Body of pancreas (tissue), 4 donors: Measurements from ENCODE around the gene POMC. TPM values are rescaled to one million over a fixed set of nuclear protein-coding genes. Genes with fewer than 3 reads are reported as not detected.

Experiments used
- ATAC-seq: fragments of 150-250 bp; one replicate; pipeline ENCODE4 v1.9.1; 2016
- DNase-seq, 4 donors: peaks; one replicate each; pipeline ENCODE4 v3.0.0-alpha.2; 2019
- H3K27ac ChIP-seq, 4 donors: fragments of 200-600 bp; sonication (generic); 1 replicate in 3 of 4; 2 replicates in 1 of 4; pipeline versions ENCODE4 v1.5.1 to v1.6.1; 2016 to 2019; ENCODE audit warnings: mild to moderate bottlenecking in 1 of 4, mixed read lengths in 1 of 4, moderate library complexity in 1 of 4
- H3K27me3 ChIP-seq, 2 donors: fragments of 200-600 bp; sonication (generic); one replicate each; pipeline ENCODE4 v1.6.0; 2016; ENCODE audit warnings: mild to moderate bottlenecking in 1 of 2
- H3K36me3 ChIP-seq, 2 donors: fragments of 200-600 bp; sonication (generic); replicated peaks in 1 of 2; 2 replicates each; pipeline ENCODE4 v1.5.1; 2016; ENCODE audit warnings: low read depth in 2 of 2; ENCODE audit not compliant: insufficient read depth in 1 of 2
- H3K4me1 ChIP-seq: fragments of 200-600 bp; sonication (generic); one replicate; pipeline ENCODE4 v1.6.0; 2016
- H3K4me3 ChIP-seq, 2 donors: fragments of 200-600 bp; sonication (generic); 1 replicate in 1 of 2; 2 replicates in 1 of 2; pipeline ENCODE4 v1.5.1; 2016 to 2019
- H3K9me3 ChIP-seq, 3 donors: fragments of 200-600 bp; sonication (generic); 1 replicate in 2 of 3; 2 replicates in 1 of 3; pipeline ENCODE4 v1.5.1; 2016
- POLR2A ChIP-seq, 3 donors: fragments of 450-650 bp; IDR thresholded peaks; one replicate each; pipeline ENCODE4 v1.6.1; 2016; ENCODE audit warnings: antibody characterized with exemption in 3 of 3, mild to moderate bottlenecking in 2 of 3
- WGBS, 2 donors: methylation state at CpG; one replicate each; pipeline ENCODE4 v1.1.5; 2017; 5-methylcytosine and 5-hydroxymethylcytosine counted together
- intact Hi-C: fragments of 100-400 bp; cut with DNase I; formaldehyde crosslinking; loops from one replicate; pipeline ENCODE4 v1.15.1; 2023
- total RNA-seq, 2 donors: library from RNA; depleted of rRNA; stranded (reverse); fragments of >200 nt; gene quantifications; one replicate each; pipeline ENCODE4 v1.1.0, GENCODE V29; 2016
- TF ChIP-seq, protein P1 (sequence below), 7 experiments: fragments of 450-650 bp in 4 of 7; fragments of 200-600 bp in 3 of 7; sonication (generic) in 3 of 7; IDR thresholded peaks; one replicate each; pipeline ENCODE4 v1.5.1; 2016 to 2019; ENCODE audit warnings: antibody characterized with exemption in 7 of 7

Gene POMC
- total RNA-seq, 2 donors from 2014 or later = 2.9 to 92.0 TPM

DNA sequence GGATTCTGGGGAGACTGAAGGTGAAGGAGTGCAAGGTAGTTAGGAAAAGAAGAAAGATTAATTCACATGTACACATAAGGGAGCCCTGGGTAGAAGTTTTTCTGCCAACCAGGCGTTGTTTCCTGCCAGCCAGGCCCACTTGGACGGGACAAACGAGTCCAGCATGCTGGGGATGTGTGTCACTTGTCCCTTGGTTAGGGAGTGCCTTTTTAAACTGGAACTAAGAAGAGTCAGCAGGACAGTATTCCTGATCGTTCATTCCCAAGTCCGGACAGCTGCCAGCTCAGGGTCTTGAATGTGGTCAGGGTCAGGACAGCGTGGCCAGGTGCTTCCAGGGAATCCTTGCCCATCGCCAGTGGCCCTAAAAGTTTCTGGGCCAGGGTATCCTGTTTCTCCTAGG is 43.2 kb downstream of the POMC start:
- TF ChIP-seq POLR2A (IDR thresholded peaks at IDR 0.05) = no peak
- TF ChIP-seq, protein P1, sequence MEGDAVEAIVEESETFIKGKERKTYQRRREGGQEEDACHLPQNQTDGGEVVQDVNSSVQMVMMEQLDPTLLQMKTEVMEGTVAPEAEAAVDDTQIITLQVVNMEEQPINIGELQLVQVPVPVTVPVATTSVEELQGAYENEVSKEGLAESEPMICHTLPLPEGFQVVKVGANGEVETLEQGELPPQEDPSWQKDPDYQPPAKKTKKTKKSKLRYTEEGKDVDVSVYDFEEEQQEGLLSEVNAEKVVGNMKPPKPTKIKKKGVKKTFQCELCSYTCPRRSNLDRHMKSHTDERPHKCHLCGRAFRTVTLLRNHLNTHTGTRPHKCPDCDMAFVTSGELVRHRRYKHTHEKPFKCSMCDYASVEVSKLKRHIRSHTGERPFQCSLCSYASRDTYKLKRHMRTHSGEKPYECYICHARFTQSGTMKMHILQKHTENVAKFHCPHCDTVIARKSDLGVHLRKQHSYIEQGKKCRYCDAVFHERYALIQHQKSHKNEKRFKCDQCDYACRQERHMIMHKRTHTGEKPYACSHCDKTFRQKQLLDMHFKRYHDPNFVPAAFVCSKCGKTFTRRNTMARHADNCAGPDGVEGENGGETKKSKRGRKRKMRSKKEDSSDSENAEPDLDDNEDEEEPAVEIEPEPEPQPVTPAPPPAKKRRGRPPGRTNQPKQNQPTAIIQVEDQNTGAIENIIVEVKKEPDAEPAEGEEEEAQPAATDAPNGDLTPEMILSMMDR (IDR thresholded peaks at IDR 0.05) = no peak
- no peaks in the 10 kb centered on the region for H3K36me3 ChIP-seq
- intact Hi-C loops = no loop called here
- no peaks in the 10 kb centered on the region for H3K27me3 ChIP-seq
- DNase-seq (no peak), ATAC-seq (no peak)
- H3K9me3 ChIP-seq = no peaks in the 10 kb centered on the region
- H3K4me3 ChIP-seq = no peak overlapping the region
- H3K4me1 ChIP-seq = no peaks in the 10 kb centered on the region
- 72 to 85% methylated on average over 7 of the region's 7 CpGs for WGBS, 2 donors
- H3K27ac ChIP-seq = no peak overlapping the region

DNA sequence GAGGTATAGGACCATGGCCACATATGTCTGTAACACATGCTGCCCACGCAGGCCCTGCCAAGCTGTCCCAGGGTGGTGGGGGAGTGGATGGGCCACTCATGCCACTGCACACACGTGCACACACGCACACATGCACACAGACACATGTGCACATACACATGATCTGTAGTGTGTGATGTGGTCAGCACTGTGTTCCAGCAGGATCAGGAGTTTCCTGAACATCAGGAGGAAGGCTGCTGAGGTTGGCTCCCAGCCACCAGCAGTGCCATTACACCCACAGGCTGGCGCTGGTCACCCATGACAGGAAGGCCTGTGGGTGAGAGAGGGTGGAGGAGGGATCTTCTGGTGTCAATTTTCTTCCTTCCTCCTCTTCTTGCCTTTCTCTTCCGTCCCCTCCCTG is 44.7 kb downstream of the POMC start:
- no peak for ATAC-seq
- H3K27me3 ChIP-seq = no peaks in the 10 kb centered on the region
- intact Hi-C loops = no loop called here
- no peak overlapping the region for H3K4me3 ChIP-seq
- no peaks in the 10 kb centered on the region for H3K9me3 ChIP-seq
- no peak overlapping the region for H3K27ac ChIP-seq
- no peak for TF ChIP-seq POLR2A (IDR thresholded peaks at IDR 0.05)
- TF ChIP-seq, protein P1 (IDR thresholded peaks at IDR 0.05) = no peak
- WGBS, 2 donors = 63 to 86% methylated on average over 2 to 5 of the region's 5 CpGs
- DNase-seq = no peak
- no peaks in the 10 kb centered on the region for H3K36me3 ChIP-seq
- no peaks in the 10 kb centered on the region for H3K4me1 ChIP-seq

DNA sequence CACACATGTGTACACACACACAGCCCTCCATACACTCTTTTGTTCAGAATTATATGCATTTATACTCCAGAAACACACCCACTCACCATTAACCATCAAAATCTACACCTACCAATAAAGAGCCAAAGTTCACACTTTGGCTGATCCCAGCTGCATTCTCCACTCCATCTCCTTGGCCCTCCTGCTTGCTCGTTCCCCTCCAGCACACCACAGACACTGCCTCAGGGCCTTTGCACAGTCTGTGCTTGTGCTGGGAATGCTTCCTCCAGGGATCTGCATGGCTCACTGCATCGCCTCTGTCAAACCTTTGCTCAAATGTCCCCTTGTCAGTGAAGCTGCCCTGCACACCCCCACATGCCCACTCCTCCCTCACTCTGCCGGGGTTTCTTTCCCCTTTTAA is 46.0 kb downstream of the POMC start:
- intact Hi-C loops = no loop called here
- Histone ChIP-seq H3K4me1 (no peaks in the 10 kb centered on the region), H3K27ac (no peak overlapping the region), H3K27me3 (no peaks in the 10 kb centered on the region), H3K36me3 (no peaks in the 10 kb centered on the region), H3K9me3 (no peaks in the 10 kb centered on the region), H3K4me3 (no peak overlapping the region)
- TF ChIP-seq, protein P1 (IDR thresholded peaks at IDR 0.05) = no peak
- no peak for TF ChIP-seq POLR2A (IDR thresholded peaks at IDR 0.05)
- ATAC-seq (no peak), DNase-seq (no peak)
- 90 to 92% methylated on average over 3 of the region's 3 CpGs for WGBS, 2 donors

DNA sequence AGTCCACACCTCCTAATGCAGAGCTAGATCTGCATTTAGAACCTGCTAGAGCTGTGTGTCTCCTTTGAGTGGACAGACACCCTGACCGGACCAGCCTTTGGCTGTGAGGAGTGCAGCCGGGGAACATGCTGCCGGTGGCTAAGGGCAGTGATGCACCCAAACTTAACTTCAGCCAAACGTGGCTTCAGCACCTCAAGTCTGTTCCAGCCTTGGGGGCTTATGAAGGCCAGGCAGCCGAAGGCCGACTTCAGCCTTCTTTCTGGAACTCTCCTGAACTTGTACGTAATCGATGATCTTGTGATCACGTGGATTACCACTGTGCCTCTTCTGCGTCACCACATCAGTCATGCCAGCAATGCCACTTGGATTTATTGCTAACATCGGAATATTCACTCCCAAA is 49.1 kb downstream of the POMC start:
- Histone ChIP-seq H3K27ac (no peak overlapping the region), H3K36me3 (no peaks in the 10 kb centered on the region), H3K4me1 (no peaks in the 10 kb centered on the region), H3K9me3 (no peaks in the 10 kb centered on the region), H3K27me3 (no peaks in the 10 kb centered on the region), H3K4me3 (no peak overlapping the region)
- no peak for TF ChIP-seq POLR2A (IDR thresholded peaks at IDR 0.05)
- TF ChIP-seq, protein P1 (IDR thresholded peaks at IDR 0.05) = no peak
- DNase-seq = no peak
- intact Hi-C loops = no loop called here
- no peak for ATAC-seq
- WGBS, 2 donors = 80% methylated on average over 10 to 11 of the region's 11 CpGs

DNA sequence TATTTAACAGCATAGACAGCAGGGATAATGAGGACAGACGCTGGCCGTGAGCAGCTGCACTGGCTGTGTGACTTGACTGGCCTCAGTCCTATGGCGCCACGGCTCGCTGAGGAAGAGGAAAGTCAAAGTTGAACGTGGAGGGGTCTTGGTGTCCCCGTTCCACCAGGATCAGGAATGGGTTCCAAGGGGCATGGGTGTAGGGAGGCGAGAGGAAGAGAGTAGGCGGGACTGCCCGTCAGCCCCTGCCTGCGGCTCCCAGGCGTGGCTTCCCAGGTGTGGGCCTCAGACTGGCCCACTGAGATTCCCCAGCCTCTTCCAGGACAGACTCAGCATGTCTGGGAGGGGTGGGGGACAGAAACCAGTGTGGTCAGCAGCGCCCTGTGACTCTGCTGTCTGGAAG is 51.4 kb downstream of the POMC start:
- H3K4me1 ChIP-seq = no peaks in the 10 kb centered on the region
- DNase-seq (no peak), ATAC-seq (no peak)
- H3K9me3 ChIP-seq = no peaks in the 10 kb centered on the region
- intact Hi-C loops = no loop called here
- 74 to 81% methylated on average over 8 to 13 of the region's 13 CpGs for WGBS, 2 donors
- no peak overlapping the region for H3K4me3 ChIP-seq
- no peak overlapping the region for H3K27ac ChIP-seq
- no peak for TF ChIP-seq POLR2A (IDR thresholded peaks at IDR 0.05)
- TF ChIP-seq, protein P1 (IDR thresholded peaks at IDR 0.05) = no peak
- no peaks in the 10 kb centered on the region for H3K27me3 ChIP-seq
- no peaks in the 10 kb centered on the region for H3K36me3 ChIP-seq
